HepG2 (cell line): ENCODE data around the gene SPAG5. TPM values are rescaled to one million over a fixed set of nuclear protein-coding genes. Genes with fewer than 3 reads are reported as not detected.

Source experiments
- ATAC-seq: fragments of 200-7000 bp; cut with Tn5 transposase; 3 replicates; pipeline ENCODE4 v1.9.1; 2020; ENCODE audit warnings: mild to moderate bottlenecking, moderate library complexity
- BruUV-seq: library from RNA; stranded (reverse); fragments of 400-500 nt; replicated peaks from 2 replicates; lab custom pipeline; 2021; lab: Mats Ljungman, UMichigan
- CTCF ChIA-PET: fragments of 300-600 bp; formaldehyde crosslinking; extraction: SDS; loops from one replicate; lab custom pipeline; 2021; ENCODE audit warnings: low total read pairs, inconsistent platforms, low intra/inter-chr PET ratio; lab: Yijun Ruan, JAX
- POLR2A ChIA-PET: fragments of 350-600 bp; sonication (Branson Sonifier 250); formaldehyde crosslinking; loops from one replicate; lab custom pipeline; 2020; ENCODE audit warnings: antibody characterized with exemption, inconsistent platforms; lab: Yijun Ruan, JAX
- DNase-seq: peaks from one replicate; pipeline ENCODE4 v3.0.0-alpha.2; 2015; ENCODE audit warnings: low spot score
- FAIRE-seq: peaks from 3 replicates; lab custom pipeline; 2011; peaks lifted over from hg19 to GRCh38; lab: Jason Lieb, UNC
- H2AFZ ChIP-seq: one replicate; pipeline ENCODE4 v1.6.1; 2011; ENCODE audit warnings: low read length, inconsistent platforms
- H3K27ac ChIP-seq: fragments of 300-600 bp; 3 replicates; pipeline ENCODE4 v1.8.0; 2011; ENCODE audit warnings: mixed run types, mild to moderate bottlenecking, mixed read lengths, low read length, inconsistent platforms; ENCODE audit not compliant: insufficient read depth; ENCODE audit errors: extremely low read length
- H3K27me3 ChIP-seq, 2 experiments: fragments of 200-600 bp in 1 of 2; 2 replicates in 1 of 2; 3 replicates in 1 of 2; pipeline versions ENCODE4 v1.6.0 to v1.8.0; 2011; ENCODE audit warnings: low read length in 2 of 2, mild to moderate bottlenecking in 2 of 2, moderate library complexity in 2 of 2, inconsistent platforms in 1 of 2; ENCODE audit not compliant: insufficient read depth in 2 of 2, control insufficient read depth in 1 of 2
- H3K36me3 ChIP-seq, 2 experiments: fragments of 200-600 bp in 1 of 2; replicated peaks in 1 of 2; 2 replicates in 1 of 2; 3 replicates in 1 of 2; pipeline versions ENCODE4 v1.5.1 to v1.8.0; 2011; ENCODE audit warnings: low read length in 2 of 2, inconsistent platforms in 1 of 2; ENCODE audit not compliant: insufficient read depth in 2 of 2, control insufficient read depth in 1 of 2
- H3K4me1 ChIP-seq: 2 replicates; pipeline ENCODE4 v1.5.1; 2012; ENCODE audit warnings: low read length, inconsistent platforms; ENCODE audit not compliant: insufficient read depth
- H3K4me2 ChIP-seq: 2 replicates; pipeline ENCODE4 v1.6.0; 2011; ENCODE audit warnings: low read depth, low read length, inconsistent platforms
- H3K4me3 ChIP-seq, 3 experiments: fragments of 200-600 bp in 1 of 3; sonication (generic), shearing (Covaris generic) in 1 of 3; replicated peaks in 1 of 3; 2 replicates each; pipeline ENCODE4 v1.5.1; 2011 to 2016; ENCODE audit warnings: low read length in 3 of 3, inconsistent platforms in 2 of 3, low read depth in 2 of 3, mild to moderate bottlenecking in 2 of 3, control low read depth in 1 of 3, mixed read lengths in 1 of 3; ENCODE audit not compliant: insufficient read depth in 1 of 3
- H3K79me2 ChIP-seq: one replicate; pipeline ENCODE4 v1.6.1; 2011; ENCODE audit warnings: low read length, inconsistent platforms; ENCODE audit not compliant: insufficient read depth
- H3K9ac ChIP-seq: 2 replicates; pipeline ENCODE4 v1.6.0; 2011; ENCODE audit warnings: mild to moderate bottlenecking, low read depth, low read length, inconsistent platforms; ENCODE audit not compliant: insufficient read depth
- H3K9me3 ChIP-seq: 2 replicates; pipeline ENCODE4 v1.5.1; 2012; ENCODE audit warnings: mild to moderate bottlenecking, low read length
- H4K20me1 ChIP-seq: 2 replicates; pipeline ENCODE4 v1.6.0; 2011; ENCODE audit warnings: inconsistent platforms, mild to moderate bottlenecking, low read length, moderate library complexity; ENCODE audit not compliant: insufficient read depth
- HES4 ChIP-seq: sonication (generic); formaldehyde crosslinking; IDR thresholded peaks from 2 replicates; pipeline ENCODE4 v1.9.0; 2021; ENCODE audit warnings: mild to moderate bottlenecking, missing genetic modification reagents, borderline replicate concordance
- NCOA5 ChIP-seq: sonication (generic); formaldehyde crosslinking; IDR thresholded peaks from 2 replicates; pipeline ENCODE4 v1.4.0; 2020; ENCODE audit warnings: missing genetic modification reagents
- PHF21A ChIP-seq: sonication (generic); formaldehyde crosslinking; IDR thresholded peaks from 2 replicates; pipeline ENCODE4 v1.5.0; 2020; ENCODE audit warnings: mild to moderate bottlenecking, missing genetic modification reagents
- SALL2 ChIP-seq: sonication (generic); formaldehyde crosslinking; IDR thresholded peaks from 2 replicates; pipeline ENCODE4 v1.8.1; 2023; ENCODE audit warnings: mild to moderate bottlenecking, missing genetic modification reagents, inconsistent platforms
- TCF7L2 ChIP-seq: IDR thresholded peaks from 2 replicates; pipeline ENCODE4 v1.6.1; 2011; ENCODE audit warnings: mild to moderate bottlenecking, low read depth, low read length, moderate library complexity
- U2AF1 ChIP-seq: fragments of 200-400 bp; formaldehyde crosslinking; optimal IDR thresholded peaks from 2 replicates; pipeline ENCODE3; 2017; ENCODE audit warnings: mild to moderate bottlenecking, low read depth, low read length
- WGBS: methylation state at CpG from one replicate; pipeline ENCODE4 v1.1.6; 2017; ENCODE audit warnings: low lambda C conversion rate; 5-methylcytosine and 5-hydroxymethylcytosine counted together
- in situ Hi-C: cut with HindIII; loops from 2 replicates; pipeline ENCODE4 v1.10.0; 2017; ENCODE audit warnings: low pct_unique_long_range_greater_than_20kb; ENCODE audit not compliant: extremely low pct_ligation_motif_present
- intact Hi-C: fragments of 100-400 bp; cut with micrococcal nuclease; formaldehyde crosslinking; loops from one replicate; pipeline ENCODE4 v1.10.0; 2022; ENCODE audit not compliant: unreplicated experiment
- polyA plus RNA-seq, 8 experiments: library from polyadenylated mRNA; depleted of rRNA in 3 of 8; stranded (reverse) in 7 of 8; unstranded in 1 of 8; fragments of >200 nt; fragmentation: Illumina TruSeq in 4 of 8; extraction: Trizol in 4 of 8; gene quantifications; 2 replicates each; pipeline versions ENCODE4 v1.2.1 to v1.2.3, GENCODE V29; 2011 to 2016; ENCODE audit warnings: low read depth in 4 of 8, missing spikeins in 1 of 8, mixed read lengths in 1 of 8; ENCODE audit not compliant: insufficient read depth in 1 of 8
- total RNA-seq, 5 experiments: library from RNA; depleted of rRNA; stranded (reverse); fragments of >200 nt; fragmentation: Illumina TruSeq; extraction: Trizol; gene quantifications; 2 replicates each; pipeline ENCODE4 v1.2.3, GENCODE V29; 2016; ENCODE audit warnings: low read depth in 1 of 5
- TF ChIP-seq, protein P1 (sequence below): sonication (generic); formaldehyde crosslinking; conservative IDR thresholded peaks from 2 replicates; pipeline ENCODE4 v1.4.0; 2020; ENCODE audit warnings: mild to moderate bottlenecking, missing genetic modification reagents, moderate library complexity
- TF ChIP-seq, protein P2 (sequence below): sonication (generic); formaldehyde crosslinking; IDR thresholded peaks from 2 replicates; pipeline ENCODE4 v1.5.0; 2020; ENCODE audit warnings: missing genetic modification reagents

Gene SPAG5
- total and polyA plus RNA-seq, 2 of the 13 experiments (the other 11 are each of a cell fraction or from before 2014, with no cell fraction given), result 41.4 to 98.0 TPM

DNA sequence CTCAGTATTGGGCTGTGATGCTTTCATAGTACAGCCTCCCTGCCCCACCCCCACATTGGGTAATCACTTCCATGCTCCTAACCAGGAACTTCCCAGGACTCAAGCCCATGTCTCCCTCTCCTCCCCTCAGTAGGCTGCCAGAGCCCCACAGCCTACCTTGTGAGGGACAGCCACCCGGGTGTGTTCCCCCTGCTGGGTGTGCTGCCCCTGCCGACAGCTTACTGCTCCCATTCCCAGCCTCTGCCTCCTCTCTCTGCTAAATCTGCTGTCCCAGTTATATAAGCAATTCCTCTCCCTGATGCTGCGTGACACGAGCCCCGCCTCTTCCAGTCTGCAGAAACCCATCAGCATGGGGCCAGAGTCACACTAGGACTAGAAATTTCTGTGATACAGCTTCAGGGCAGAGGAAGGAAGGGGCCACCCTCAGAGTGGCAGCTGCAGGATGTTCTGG, 15.1 kb upstream of the SPAG5 start, which contains the start of gene RSKR:
Gene RSKR, minus strand, starts transcription at position 255 of the 451 bp plus-strand sequence. Its CDS starts 24 bp downstream, at position 231.
- FAIRE-seq, result no peak
- no peak for DNase-seq
- Histone ChIP-seq H4K20me1 (no peaks in the 10 kb centered on the region), H3K36me3 (peaks cover 34 to 52% of the 10 kb centered on the region in 2 experiments), H3K27me3 (no peaks in the 10 kb centered on the region), H3K27ac (no peak within 1 kb of the TSS), H3K9me3 (no peaks in the 10 kb centered on the region), H3K4me3 (no peak within 1 kb of the TSS), H3K79me2 (no peaks in the 10 kb centered on the region), H3K9ac (no peak within 1 kb of the TSS), H2AFZ (no peak within 1 kb of the TSS), H3K4me2 (no peak within 1 kb of the TSS), H3K4me1 (no peaks in the 10 kb centered on the region)
- ATAC-seq, result peak; percentile 28; the same call in 2 of the 3 replicates
- ChIA-PET CTCF (interaction anchor here (0.8 to 1.3 kb wide), 3 partner anchors 66 to 120 kb away, joined by 4 to 5 read pairs (median 5); no protein-coding TSS in a partner anchor), POLR2A (no interaction called here)
- no TSS peak for BruUV-seq
- no peak for TF ChIP-seq SALL2 (CRISPR knock-in tag)
- 92% methylated on average over 4 of the region's 5 CpGs for WGBS
- in situ Hi-C loops, result loop anchor here (5.0 kb wide), 1 partner anchor 122 kb away; no protein-coding TSS in a partner anchor
- intact Hi-C loops, result loop anchor here (1.0 to 2.0 kb wide), 2 partner anchors 65 to 120 kb away; no protein-coding TSS in a partner anchor

GRCh38 chr17:28612936-28613872, 14.4 kb upstream of the SPAG5 start:
- intact Hi-C loops (loop anchor here (1.0 to 2.0 kb wide), 2 partner anchors 64 to 119 kb away; no protein-coding TSS in a partner anchor), in situ Hi-C loops (loop anchor here (5.0 kb wide), 1 partner anchor 121 kb away; no protein-coding TSS in a partner anchor)
- POLR2A ChIA-PET, result interaction anchor here (0.5 to 1.6 kb wide), 3 partner anchors 11 to 62 kb away, joined by 3 to 5 read pairs (median 3); no protein-coding TSS in a partner anchor
- Histone ChIP-seq H3K9me3 (no peaks in the 10 kb centered on the region), H3K79me2 (no peaks in the 10 kb centered on the region), H3K27ac (no peak overlapping the region), H3K36me3 (peaks cover 29 to 47% of the 10 kb centered on the region in 2 experiments; a peak in 4 of 5 replicates), H4K20me1 (no peaks in the 10 kb centered on the region), H3K4me2 (no peak overlapping the region), H3K9ac (no peak overlapping the region), H3K4me3 (no peak overlapping the region), H2AFZ (no peak overlapping the region), H3K27me3 (no peaks in the 10 kb centered on the region), H3K4me1 (no peaks in the 10 kb centered on the region)
- 78% methylated on average over 6 of the region's 6 CpGs for WGBS
- CTCF ChIA-PET, result interaction anchor here (0.8 to 1.3 kb wide), 3 partner anchors 65 to 119 kb away, joined by 4 to 5 read pairs (median 5); no protein-coding TSS in a partner anchor
- ATAC-seq, result peak; percentile 81
- FAIRE-seq, result peak; percentile 49
- BruUV-seq, result no TSS peak
- DNase-seq, result peak; percentile 52
- no peak for TF ChIP-seq PHF21A (CRISPR knock-in tag)
- TF ChIP-seq, protein P1, sequence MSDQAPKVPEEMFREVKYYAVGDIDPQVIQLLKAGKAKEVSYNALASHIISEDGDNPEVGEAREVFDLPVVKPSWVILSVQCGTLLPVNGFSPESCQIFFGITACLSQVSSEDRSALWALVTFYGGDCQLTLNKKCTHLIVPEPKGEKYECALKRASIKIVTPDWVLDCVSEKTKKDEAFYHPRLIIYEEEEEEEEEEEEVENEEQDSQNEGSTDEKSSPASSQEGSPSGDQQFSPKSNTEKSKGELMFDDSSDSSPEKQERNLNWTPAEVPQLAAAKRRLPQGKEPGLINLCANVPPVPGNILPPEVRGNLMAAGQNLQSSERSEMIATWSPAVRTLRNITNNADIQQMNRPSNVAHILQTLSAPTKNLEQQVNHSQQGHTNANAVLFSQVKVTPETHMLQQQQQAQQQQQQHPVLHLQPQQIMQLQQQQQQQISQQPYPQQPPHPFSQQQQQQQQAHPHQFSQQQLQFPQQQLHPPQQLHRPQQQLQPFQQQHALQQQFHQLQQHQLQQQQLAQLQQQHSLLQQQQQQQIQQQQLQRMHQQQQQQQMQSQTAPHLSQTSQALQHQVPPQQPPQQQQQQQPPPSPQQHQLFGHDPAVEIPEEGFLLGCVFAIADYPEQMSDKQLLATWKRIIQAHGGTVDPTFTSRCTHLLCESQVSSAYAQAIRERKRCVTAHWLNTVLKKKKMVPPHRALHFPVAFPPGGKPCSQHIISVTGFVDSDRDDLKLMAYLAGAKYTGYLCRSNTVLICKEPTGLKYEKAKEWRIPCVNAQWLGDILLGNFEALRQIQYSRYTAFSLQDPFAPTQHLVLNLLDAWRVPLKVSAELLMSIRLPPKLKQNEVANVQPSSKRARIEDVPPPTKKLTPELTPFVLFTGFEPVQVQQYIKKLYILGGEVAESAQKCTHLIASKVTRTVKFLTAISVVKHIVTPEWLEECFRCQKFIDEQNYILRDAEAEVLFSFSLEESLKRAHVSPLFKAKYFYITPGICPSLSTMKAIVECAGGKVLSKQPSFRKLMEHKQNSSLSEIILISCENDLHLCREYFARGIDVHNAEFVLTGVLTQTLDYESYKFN (CRISPR knock-in tag), result no peak
- TF ChIP-seq TCF7L2, result no peak
- no peak for TF ChIP-seq U2AF1
- no peak for TF ChIP-seq NCOA5
- TF ChIP-seq, protein P2, sequence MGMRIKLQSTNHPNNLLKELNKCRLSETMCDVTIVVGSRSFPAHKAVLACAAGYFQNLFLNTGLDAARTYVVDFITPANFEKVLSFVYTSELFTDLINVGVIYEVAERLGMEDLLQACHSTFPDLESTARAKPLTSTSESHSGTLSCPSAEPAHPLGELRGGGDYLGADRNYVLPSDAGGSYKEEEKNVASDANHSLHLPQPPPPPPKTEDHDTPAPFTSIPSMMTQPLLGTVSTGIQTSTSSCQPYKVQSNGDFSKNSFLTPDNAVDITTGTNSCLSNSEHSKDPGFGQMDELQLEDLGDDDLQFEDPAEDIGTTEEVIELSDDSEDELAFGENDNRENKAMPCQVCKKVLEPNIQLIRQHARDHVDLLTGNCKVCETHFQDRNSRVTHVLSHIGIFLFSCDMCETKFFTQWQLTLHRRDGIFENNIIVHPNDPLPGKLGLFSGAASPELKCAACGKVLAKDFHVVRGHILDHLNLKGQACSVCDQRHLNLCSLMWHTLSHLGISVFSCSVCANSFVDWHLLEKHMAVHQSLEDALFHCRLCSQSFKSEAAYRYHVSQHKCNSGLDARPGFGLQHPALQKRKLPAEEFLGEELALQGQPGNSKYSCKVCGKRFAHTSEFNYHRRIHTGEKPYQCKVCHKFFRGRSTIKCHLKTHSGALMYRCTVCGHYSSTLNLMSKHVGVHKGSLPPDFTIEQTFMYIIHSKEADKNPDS, result no peak
- TF ChIP-seq HES4 (CRISPR knock-in tag), result no peak
